ENCODE results near the gene SMCP.

DNA sequence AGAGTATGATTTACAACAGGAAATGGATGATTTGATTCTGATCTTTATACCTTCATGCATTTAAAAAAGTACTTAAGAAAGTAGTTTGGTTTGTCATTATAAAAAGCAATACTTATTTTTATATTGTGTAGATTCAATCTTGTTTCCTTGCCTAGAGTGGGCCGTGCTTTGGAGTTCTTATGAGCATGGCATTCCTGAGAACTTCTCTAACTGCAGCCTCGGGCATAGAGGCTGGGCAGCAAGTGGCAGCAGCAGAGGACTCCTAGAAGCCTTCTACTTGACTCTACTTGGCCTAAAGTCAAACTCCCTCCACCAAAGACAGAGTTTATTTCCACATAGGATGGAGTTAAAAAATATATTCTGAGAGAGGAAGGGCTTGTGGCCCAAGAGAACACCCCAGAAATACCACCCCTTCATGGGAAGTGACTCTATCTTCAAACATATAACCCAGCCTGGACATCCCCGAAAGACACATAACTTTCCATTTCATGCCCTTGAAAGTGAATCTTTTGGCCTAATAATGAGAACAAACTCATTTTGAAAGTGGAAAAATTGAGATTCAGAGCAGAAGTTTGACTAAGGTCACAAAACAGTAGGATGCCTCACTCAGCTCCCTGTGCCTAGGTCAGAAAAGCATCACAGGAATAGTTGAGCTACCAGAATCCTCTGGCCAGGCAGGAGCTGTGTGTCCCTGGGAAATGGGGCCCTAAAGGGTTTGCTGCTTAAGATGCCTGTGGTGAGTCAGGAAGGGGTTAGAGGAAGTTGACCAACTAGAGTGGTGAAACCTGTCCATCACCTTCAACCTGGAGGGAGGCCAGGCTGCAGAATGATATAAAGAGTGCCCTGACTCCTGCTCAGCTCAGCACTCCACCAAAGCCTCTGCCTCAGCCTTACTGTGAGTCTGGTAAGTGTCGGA, 29.8 kb downstream of the SMCP start, which contains the start of gene IVL:
- TF ChIP-seq ZFP36 (IDR thresholded peaks at IDR 0.05; ENCODE audit: borderline replicate concordance, partially characterized antibody) (no peak), EP300 (IDR thresholded peaks at IDR 0.05) (no peak), RAD21 (conservative IDR thresholded peaks at IDR 0.05 in 1 of 2, IDR thresholded peaks at IDR 0.05 in 1 of 2) (no peak), JUN (IDR thresholded peaks at IDR 0.05) (no peak), RFX5 (IDR thresholded peaks at IDR 0.05) (no peak), MAZ (IDR thresholded peaks at IDR 0.05; ENCODE audit: borderline replicate concordance, low read depth, low read length) (no peak), CBX8 (IDR thresholded peaks at IDR 0.05) (no peak)
- TF ChIP-seq, protein P1, sequence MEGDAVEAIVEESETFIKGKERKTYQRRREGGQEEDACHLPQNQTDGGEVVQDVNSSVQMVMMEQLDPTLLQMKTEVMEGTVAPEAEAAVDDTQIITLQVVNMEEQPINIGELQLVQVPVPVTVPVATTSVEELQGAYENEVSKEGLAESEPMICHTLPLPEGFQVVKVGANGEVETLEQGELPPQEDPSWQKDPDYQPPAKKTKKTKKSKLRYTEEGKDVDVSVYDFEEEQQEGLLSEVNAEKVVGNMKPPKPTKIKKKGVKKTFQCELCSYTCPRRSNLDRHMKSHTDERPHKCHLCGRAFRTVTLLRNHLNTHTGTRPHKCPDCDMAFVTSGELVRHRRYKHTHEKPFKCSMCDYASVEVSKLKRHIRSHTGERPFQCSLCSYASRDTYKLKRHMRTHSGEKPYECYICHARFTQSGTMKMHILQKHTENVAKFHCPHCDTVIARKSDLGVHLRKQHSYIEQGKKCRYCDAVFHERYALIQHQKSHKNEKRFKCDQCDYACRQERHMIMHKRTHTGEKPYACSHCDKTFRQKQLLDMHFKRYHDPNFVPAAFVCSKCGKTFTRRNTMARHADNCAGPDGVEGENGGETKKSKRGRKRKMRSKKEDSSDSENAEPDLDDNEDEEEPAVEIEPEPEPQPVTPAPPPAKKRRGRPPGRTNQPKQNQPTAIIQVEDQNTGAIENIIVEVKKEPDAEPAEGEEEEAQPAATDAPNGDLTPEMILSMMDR (IDR thresholded peaks at IDR 0.05): no peak
- TF ChIP-seq, protein P2, sequence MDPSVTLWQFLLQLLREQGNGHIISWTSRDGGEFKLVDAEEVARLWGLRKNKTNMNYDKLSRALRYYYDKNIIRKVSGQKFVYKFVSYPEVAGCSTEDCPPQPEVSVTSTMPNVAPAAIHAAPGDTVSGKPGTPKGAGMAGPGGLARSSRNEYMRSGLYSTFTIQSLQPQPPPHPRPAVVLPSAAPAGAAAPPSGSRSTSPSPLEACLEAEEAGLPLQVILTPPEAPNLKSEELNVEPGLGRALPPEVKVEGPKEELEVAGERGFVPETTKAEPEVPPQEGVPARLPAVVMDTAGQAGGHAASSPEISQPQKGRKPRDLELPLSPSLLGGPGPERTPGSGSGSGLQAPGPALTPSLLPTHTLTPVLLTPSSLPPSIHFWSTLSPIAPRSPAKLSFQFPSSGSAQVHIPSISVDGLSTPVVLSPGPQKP (IDR thresholded peaks at IDR 0.05; ENCODE audit: low read depth, low read length): no peak
- TF ChIP-seq, protein P3, sequence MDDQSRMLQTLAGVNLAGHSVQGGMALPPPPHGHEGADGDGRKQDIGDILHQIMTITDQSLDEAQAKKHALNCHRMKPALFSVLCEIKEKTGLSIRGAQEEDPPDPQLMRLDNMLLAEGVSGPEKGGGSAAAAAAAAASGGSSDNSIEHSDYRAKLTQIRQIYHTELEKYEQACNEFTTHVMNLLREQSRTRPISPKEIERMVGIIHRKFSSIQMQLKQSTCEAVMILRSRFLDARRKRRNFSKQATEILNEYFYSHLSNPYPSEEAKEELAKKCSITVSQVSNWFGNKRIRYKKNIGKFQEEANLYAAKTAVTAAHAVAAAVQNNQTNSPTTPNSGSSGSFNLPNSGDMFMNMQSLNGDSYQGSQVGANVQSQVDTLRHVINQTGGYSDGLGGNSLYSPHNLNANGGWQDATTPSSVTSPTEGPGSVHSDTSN (IDR thresholded peaks at IDR 0.05): no peak

All from A549 (cell line).